Activated CD4-positive, alpha-beta T cell treated with anti-CD3 and anti-CD28 coated beads, Interleukin-2, amount 10 ng/mL, durations not matched to agents 24 days and 14 days (primary cell): ENCODE results near the gene KIAA0232. TPM values are rescaled to one million over a fixed set of nuclear protein-coding genes. Genes with fewer than 3 reads are reported as not detected.
A peak's percentile ranks its signal among the peaks of the same experiment; 100 is the strongest.
"Not testable (repeated sequence)": the region's sequence is repeated elsewhere in the genome, so short reads cannot be mapped to it uniquely, and the experiment has no call there.

Source experiments
- DNase-seq: peaks from one replicate; pipeline ENCODE4 v3.0.0; 2022
- H3K27ac Mint-ChIP-seq: one replicate; pipeline ENCODE4 v1.8.0; 2022; ENCODE audit warnings: mild to moderate bottlenecking, mixed read lengths
- H3K27me3 Mint-ChIP-seq: one replicate; pipeline ENCODE4 v1.8.0; 2022; ENCODE audit warnings: mixed read lengths
- H3K36me3 Mint-ChIP-seq: one replicate; pipeline ENCODE4 v1.8.0; 2022; ENCODE audit warnings: low read depth, mild to moderate bottlenecking, mixed read lengths
- H3K4me1 Mint-ChIP-seq: one replicate; pipeline ENCODE4 v1.8.0; 2021; ENCODE audit warnings: mixed read lengths
- H3K4me3 Mint-ChIP-seq: one replicate; pipeline ENCODE4 v1.8.0; 2022; ENCODE audit warnings: mild to moderate bottlenecking, moderate library complexity, mixed read lengths
- H3K9me3 Mint-ChIP-seq: one replicate; pipeline ENCODE4 v1.8.0; 2021; ENCODE audit warnings: mixed read lengths
- intact Hi-C: fragments of 100-400 bp; cut with micrococcal nuclease; formaldehyde crosslinking; loops from one replicate; pipeline ENCODE4 v1.15.1; 2023
- total RNA-seq: library from RNA; stranded (reverse); gene quantifications from 2 replicates; pipeline ENCODE4 v1.2.3, GENCODE V29; 2022

The KIAA0232 gene
- total RNA-seq, 1 donor from 2014 or later = 16.7 TPM

GRCh38 chr4:6910340-6910959 lies 127.9 kb downstream of the KIAA0232 start:
- Mint-ChIP-seq H3K27ac (peak overlapping the region; percentile 95), H3K27me3 (no peaks in the 10 kb centered on the region), H3K9me3 (no peaks in the 10 kb centered on the region), H3K4me1 (peaks cover 45% of the 10 kb centered on the region), H3K36me3 (peaks cover 2% of the 10 kb centered on the region), H3K4me3 (peak overlapping the region; percentile 96)
- intact Hi-C loops = no loop called here
- DNase-seq = peak; percentile 66

DNA sequence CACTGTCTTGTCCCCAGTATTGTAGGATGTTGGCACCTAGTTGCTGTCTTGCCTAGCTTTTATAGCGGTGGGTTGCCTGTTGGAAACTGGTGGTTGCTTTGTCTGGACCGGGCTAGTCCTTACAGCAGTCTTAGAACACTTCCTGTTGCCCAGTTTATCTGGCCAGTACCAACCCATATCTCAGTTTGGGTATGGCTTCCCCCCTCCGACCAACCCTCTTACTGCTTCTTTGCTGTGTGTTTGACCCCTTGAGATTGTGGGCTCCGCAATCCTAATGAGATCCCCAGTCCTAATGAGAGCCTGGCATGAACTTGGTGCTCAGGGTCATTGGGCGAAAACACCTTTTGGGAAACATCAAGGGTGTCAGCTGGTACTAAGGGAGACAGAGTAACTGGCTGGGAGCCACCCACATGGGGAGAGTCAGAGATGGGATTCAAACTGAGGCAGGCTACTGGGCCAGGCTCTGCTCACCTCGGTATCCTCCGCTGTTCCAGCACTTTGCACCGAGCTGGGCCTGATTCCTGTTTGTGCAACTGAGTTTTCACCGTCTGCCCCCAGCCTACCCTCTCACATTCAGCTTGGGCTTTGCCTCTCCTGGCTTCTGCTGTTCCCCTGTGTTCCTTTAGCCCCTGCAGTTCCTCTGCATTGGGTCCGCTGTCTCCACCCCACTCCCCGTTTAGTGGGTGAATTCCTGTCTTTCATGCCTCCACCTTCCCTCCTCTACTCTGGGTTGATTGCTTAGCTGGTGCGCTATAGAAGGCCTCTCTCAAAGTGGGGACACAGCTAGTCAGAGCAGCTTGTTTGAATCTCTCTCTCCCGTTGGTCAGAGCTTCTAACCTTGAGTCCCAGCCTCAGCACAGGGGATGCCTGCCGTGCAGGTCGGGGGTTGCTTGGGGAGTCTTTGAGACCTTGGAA lies 128.7 kb downstream of the KIAA0232 start:
- Mint-ChIP-seq H3K27me3 (no peaks in the 10 kb centered on the region), H3K36me3 (peaks cover 2% of the 10 kb centered on the region), H3K27ac (peak overlapping the region; percentile 95), H3K4me1 (peaks cover 49% of the 10 kb centered on the region), H3K9me3 (no peaks in the 10 kb centered on the region), H3K4me3 (peak overlapping the region; percentile 96)
- DNase-seq = no peak
- intact Hi-C loops = no loop called here

GRCh38 chr4:6911917-6912316 lies 129.4 kb downstream of the KIAA0232 start:
- H3K4me3 Mint-ChIP-seq = peak overlapping the region; percentile 63
- H3K27ac Mint-ChIP-seq, H3K36me3 Mint-ChIP-seq, H3K27me3 Mint-ChIP-seq, DNase-seq, H3K9me3 Mint-ChIP-seq, intact Hi-C loops: not testable (repeated sequence)
- H3K4me1 Mint-ChIP-seq = peaks cover 56% of the 10 kb centered on the region

DNA sequence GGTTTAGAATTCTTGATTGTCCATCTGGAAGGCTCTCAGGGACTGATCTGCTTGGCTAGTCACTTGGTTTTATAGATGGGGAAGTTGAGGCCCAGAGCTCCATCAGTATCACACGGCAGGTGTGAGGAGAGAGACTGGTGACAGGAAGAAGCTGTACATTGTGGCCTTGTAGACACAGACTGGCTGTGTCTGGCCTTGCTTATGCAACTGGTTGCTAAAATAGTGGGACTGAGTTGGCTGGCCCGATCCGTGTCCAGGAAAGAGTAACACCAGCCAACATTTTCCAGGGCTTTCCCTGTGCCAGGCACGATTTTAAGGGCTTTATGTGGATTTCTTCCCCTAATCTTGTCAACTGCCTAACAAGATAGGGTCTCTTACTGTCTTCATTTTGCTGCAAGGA lies 129.9 kb downstream of the KIAA0232 start:
- Mint-ChIP-seq H3K9me3 (no peaks in the 10 kb centered on the region), H3K4me3 (peak overlapping the region; percentile 68), H3K36me3 (peaks cover 7% of the 10 kb centered on the region), H3K4me1 (peaks cover 57% of the 10 kb centered on the region), H3K27ac (peak overlapping the region; percentile 84), H3K27me3 (no peaks in the 10 kb centered on the region)
- no peak for DNase-seq
- intact Hi-C loops = no loop called here

DNA sequence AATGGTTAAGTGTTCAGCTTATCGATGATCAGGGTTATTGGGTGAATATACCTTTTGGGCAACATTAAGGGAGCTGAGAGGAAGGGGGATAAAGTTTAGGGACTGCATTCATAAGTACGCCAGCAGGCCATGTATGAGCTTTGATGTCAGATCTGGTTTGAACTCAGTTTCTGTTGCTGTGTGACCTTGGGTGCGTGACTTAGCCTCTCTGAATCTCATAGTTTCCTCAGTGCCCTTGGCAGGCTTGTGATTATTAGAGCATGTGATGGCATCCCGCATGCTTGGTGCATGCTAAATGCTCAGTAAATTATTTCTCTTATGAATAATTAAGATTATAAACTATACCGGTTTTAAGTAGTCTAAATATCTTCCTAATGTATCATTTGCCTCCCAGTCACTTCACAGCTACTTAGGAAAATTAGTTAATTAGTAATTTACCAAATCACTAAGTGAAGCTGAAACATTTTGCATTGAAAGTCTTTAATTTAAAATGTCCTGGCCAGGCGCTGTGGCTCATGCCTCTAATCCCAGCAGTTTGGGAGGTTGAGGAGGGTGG lies 130.9 kb downstream of the KIAA0232 start:
- DNase-seq = no peak
- Mint-ChIP-seq H3K36me3 (peaks cover 7% of the 10 kb centered on the region), H3K27me3 (no peaks in the 10 kb centered on the region), H3K4me1 (peaks cover 59% of the 10 kb centered on the region), H3K4me3 (no peak overlapping the region), H3K9me3 (no peaks in the 10 kb centered on the region), H3K27ac (no peak overlapping the region)
- intact Hi-C loops = no loop called here

- Mint-ChIP-seq H3K4me3 (no peak overlapping the region), H3K9me3 (no peaks in the 10 kb centered on the region), H3K27ac (peak overlapping the region; percentile 29), H3K27me3 (no peaks in the 10 kb centered on the region), H3K36me3 (peaks cover 7% of the 10 kb centered on the region), H3K4me1 (peaks cover 59% of the 10 kb centered on the region)
- no peak for DNase-seq
- intact Hi-C loops = no loop called here
These were observed 131.9 kb downstream of the KIAA0232 start for GRCh38 chr4:6914448-6914847.

GRCh38 chr4:6915041-6916005 lies 132.8 kb downstream of the KIAA0232 start:
- Mint-ChIP-seq H3K4me3 (no peak overlapping the region), H3K36me3 (peaks cover 7% of the 10 kb centered on the region), H3K9me3 (no peaks in the 10 kb centered on the region), H3K27me3 (no peaks in the 10 kb centered on the region), H3K4me1 (peaks cover 61% of the 10 kb centered on the region), H3K27ac (no peak overlapping the region)
- no peak for DNase-seq
- intact Hi-C loops = no loop called here

- Mint-ChIP-seq H3K27ac (peak overlapping the region; percentile 89), H3K27me3 (no peaks in the 10 kb centered on the region), H3K4me1 (peaks cover 56% of the 10 kb centered on the region), H3K9me3 (no peaks in the 10 kb centered on the region), H3K36me3 (peaks cover 7% of the 10 kb centered on the region), H3K4me3 (peak overlapping the region; percentile 64)
- intact Hi-C loops = no loop called here
- DNase-seq = no peak
These were observed 133.6 kb downstream of the KIAA0232 start for GRCh38 chr4:6916069-6916586.

DNA sequence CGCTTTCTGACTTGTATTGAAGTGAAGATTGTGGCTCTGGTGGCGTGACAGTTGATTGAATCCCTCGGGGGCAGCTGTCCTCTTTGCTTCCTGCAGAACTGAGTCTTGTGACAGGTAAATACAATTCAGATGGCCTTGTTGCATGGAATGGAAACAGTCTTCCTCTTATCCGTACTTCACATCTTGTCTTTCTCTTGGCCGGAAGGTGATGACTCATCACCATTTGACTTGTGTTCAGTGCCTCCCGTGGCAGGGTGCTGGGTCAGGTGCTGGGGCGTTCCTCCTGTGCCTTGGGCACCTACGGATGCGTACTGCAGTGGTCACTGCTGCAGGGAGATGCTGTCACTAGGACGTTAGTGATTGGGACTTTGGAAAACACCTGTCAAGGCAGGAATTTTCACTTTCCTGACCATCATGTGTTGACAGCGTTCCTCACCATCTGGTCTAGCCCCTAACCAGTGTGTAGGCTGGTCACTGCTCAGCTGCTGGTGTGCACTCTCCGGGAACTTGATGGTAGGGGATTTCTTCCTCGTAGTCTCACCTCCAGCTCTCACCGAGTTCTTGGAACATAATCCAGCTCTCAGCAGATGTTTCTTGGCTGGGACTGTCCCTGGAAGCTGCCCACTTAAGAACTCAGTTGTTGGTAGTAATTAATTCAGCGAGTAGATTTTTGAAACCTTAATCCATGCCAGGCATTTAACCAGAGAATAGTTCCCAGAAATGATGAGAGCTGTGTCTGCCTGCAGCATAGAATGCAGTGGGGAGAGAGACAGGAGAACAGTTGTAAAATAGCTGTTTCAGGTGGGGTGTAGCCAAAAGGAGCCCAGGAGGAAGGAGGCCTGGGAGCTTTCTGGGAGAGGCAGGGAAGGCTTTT lies 134.3 kb downstream of the KIAA0232 start:
- H3K27ac Mint-ChIP-seq = peak overlapping the region; percentile 89
- peak overlapping the region; percentile 64 for H3K4me3 Mint-ChIP-seq
- no peaks in the 10 kb centered on the region for H3K9me3 Mint-ChIP-seq
- no peaks in the 10 kb centered on the region for H3K27me3 Mint-ChIP-seq
- H3K36me3 Mint-ChIP-seq = peaks cover 8% of the 10 kb centered on the region
- intact Hi-C loops = loop anchor here (1.0 kb wide), 2 partner anchors 8 to 25 kb away; partner anchors contain the start of gene TBC1D14
- peak; percentile 87 for DNase-seq
- H3K4me1 Mint-ChIP-seq = peaks cover 53% of the 10 kb centered on the region

GRCh38 chr4:6917461-6918271 lies 135.1 kb downstream of the KIAA0232 start:
- Mint-ChIP-seq H3K27me3 (no peaks in the 10 kb centered on the region), H3K36me3 (peaks cover 11% of the 10 kb centered on the region), H3K4me3 (peak overlapping the region; percentile 64), H3K27ac (peak overlapping the region; percentile 89), H3K9me3 (no peaks in the 10 kb centered on the region), H3K4me1 (peaks cover 58% of the 10 kb centered on the region)
- peak; percentile 78 for DNase-seq
- intact Hi-C loops = loop anchor here (1.0 kb wide), 2 partner anchors 8 to 25 kb away; partner anchors contain the start of gene TBC1D14

DNA sequence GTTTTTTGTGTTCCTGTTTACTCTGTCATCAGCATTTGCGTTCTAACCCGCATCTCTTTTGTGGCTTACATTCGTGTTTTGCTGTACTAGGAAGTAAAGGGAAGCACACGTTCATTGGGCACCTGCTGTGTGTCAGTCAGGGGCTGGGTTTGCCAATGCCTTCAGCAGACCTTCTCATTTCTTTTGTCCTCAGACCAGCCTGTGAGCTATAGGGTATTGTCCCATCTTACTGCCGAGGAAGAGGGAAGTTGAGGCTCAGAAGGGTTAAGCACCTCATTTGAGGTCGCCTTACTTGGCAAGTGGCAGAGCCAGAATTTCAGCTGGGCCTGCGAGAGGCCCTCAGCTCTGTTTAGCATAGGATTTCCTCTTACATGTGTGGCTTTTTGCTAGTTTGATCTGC lies 135.8 kb downstream of the KIAA0232 start:
- Mint-ChIP-seq H3K27ac (peak overlapping the region; percentile 89), H3K36me3 (peaks cover 16% of the 10 kb centered on the region), H3K9me3 (no peaks in the 10 kb centered on the region), H3K4me1 (peaks cover 60% of the 10 kb centered on the region), H3K4me3 (peak overlapping the region; percentile 64), H3K27me3 (no peaks in the 10 kb centered on the region)
- DNase-seq = peak; percentile 75
- intact Hi-C loops = no loop called here

DNA sequence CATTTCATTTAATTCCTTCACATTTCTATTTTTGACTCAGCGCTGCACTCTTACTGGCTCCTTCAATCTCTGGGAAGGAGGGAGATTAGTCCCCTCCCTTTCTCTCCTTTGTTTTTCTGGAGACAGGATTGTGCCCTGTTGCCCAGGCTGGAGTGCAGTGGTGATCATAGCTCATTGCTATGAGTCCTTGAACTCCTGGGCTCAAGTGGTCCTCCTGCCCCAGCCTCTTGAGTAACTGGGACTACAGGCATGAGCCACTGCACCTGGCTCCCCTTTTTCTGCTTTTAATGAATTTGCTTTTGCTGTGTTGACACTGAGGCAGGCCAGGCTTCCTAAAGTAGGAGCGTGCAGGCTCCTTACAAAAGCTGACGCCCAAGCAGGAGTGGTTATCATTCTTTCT lies 137.6 kb downstream of the KIAA0232 start:
- H3K36me3 Mint-ChIP-seq = peaks cover 34% of the 10 kb centered on the region
- intact Hi-C loops = no loop called here
- no peak overlapping the region for H3K27ac Mint-ChIP-seq
- no peak overlapping the region for H3K4me3 Mint-ChIP-seq
- H3K27me3 Mint-ChIP-seq = no peaks in the 10 kb centered on the region
- peaks cover 61% of the 10 kb centered on the region for H3K4me1 Mint-ChIP-seq
- DNase-seq = no peak
- no peaks in the 10 kb centered on the region for H3K9me3 Mint-ChIP-seq
